ENCODE measurements around the gene IGFBP2. TPM values are rescaled to one million over a fixed set of nuclear protein-coding genes. Genes with fewer than 3 reads are reported as not detected.

Gene IGFBP2
- total RNA-seq, 1 experiment from 2014 or later, result 363 TPM

GRCh38 chr2:216594081-216594480 lies 39.1 kb upstream of the IGFBP2 start:
- Histone ChIP-seq H3K23me2 (ENCODE audit: insufficient read length, low read depth, low read length, poor library complexity, severe bottlenecking) (no peaks in the 10 kb centered on the region), H2AK5ac (ENCODE audit: insufficient read length, low read length) (no peak overlapping the region), H3K27ac (ENCODE audit: insufficient read length, low read depth, low read length) (no peak overlapping the region), H3K79me2 (ENCODE audit: insufficient read depth, low read length) (no peaks in the 10 kb centered on the region), H2BK120ac (ENCODE audit: low read depth, low read length, poor library complexity, severe bottlenecking) (no peak overlapping the region), H3T11ph (ENCODE audit: low read length) (no peak overlapping the region), H3K27me3 (ENCODE audit: insufficient read depth, low read length) (no peaks in the 10 kb centered on the region), H3K4me2 (ENCODE audit: insufficient read depth, insufficient read length, low read length) (no peak overlapping the region), H2AFZ (ENCODE audit: low read length) (no peak overlapping the region), H2BK12ac (ENCODE audit: insufficient read length, low read depth, low read length) (no peak overlapping the region), H3K9ac (ENCODE audit: extremely low read depth, insufficient read length, low read length) (no peak overlapping the region), H3K4ac (ENCODE audit: low read depth, low read length) (no peak overlapping the region), H3K23ac (ENCODE audit: insufficient read length, low read depth, low read length) (no peak overlapping the region), H4K8ac (replicated peaks; ENCODE audit: insufficient read length, low read depth, low read length) (no peak overlapping the region), H4K91ac (ENCODE audit: insufficient read length, low read depth, low read length) (no peak overlapping the region), H3K9me3 (ENCODE audit: control insufficient read depth, low read depth, low read length) (no peaks in the 10 kb centered on the region), H4K5ac (ENCODE audit: insufficient read length, low read depth, low read length) (no peak overlapping the region), H3K79me1 (ENCODE audit: insufficient read depth, low read depth, low read length, poor library complexity, severe bottlenecking) (no peaks in the 10 kb centered on the region), H3K4me1 (ENCODE audit: insufficient read depth, low read length) (no peaks in the 10 kb centered on the region; the same call in 1 of the 2 replicates), H3K14ac (ENCODE audit: insufficient read depth, low read length) (no peak overlapping the region), H4K20me1 (ENCODE audit: control insufficient read depth, insufficient read depth, insufficient read length) (no peaks in the 10 kb centered on the region), H3K56ac (ENCODE audit: insufficient read length, low read depth, low read length) (no peak overlapping the region), H2BK20ac (ENCODE audit: low read depth, low read length, poor library complexity, severe bottlenecking) (no peak overlapping the region), H2BK15ac (ENCODE audit: low read depth, low read length) (no peak overlapping the region), H2BK5ac (ENCODE audit: insufficient read length, low read length) (no peak overlapping the region), H3K18ac (ENCODE audit: insufficient read length, low read depth, low read length) (no peak overlapping the region)
- H3K27ac Mint-ChIP-seq, result no peak overlapping the region
- DNase-seq, result no peak
- no peaks in the 10 kb centered on the region for H3K27me3 Mint-ChIP-seq (ENCODE audit: low read depth)
- H3K4me1 Mint-ChIP-seq, result peaks cover 29 to 35% of the 10 kb centered on the region in 2 experiments
- no peaks in the 10 kb centered on the region for H3K36me3 Mint-ChIP-seq (ENCODE audit: insufficient read depth in 1 of 3, low read depth in 3 of 3)
- no peak overlapping the region for H3K4me3 Mint-ChIP-seq
- TF ChIP-seq, protein P1, sequence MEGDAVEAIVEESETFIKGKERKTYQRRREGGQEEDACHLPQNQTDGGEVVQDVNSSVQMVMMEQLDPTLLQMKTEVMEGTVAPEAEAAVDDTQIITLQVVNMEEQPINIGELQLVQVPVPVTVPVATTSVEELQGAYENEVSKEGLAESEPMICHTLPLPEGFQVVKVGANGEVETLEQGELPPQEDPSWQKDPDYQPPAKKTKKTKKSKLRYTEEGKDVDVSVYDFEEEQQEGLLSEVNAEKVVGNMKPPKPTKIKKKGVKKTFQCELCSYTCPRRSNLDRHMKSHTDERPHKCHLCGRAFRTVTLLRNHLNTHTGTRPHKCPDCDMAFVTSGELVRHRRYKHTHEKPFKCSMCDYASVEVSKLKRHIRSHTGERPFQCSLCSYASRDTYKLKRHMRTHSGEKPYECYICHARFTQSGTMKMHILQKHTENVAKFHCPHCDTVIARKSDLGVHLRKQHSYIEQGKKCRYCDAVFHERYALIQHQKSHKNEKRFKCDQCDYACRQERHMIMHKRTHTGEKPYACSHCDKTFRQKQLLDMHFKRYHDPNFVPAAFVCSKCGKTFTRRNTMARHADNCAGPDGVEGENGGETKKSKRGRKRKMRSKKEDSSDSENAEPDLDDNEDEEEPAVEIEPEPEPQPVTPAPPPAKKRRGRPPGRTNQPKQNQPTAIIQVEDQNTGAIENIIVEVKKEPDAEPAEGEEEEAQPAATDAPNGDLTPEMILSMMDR (conservative IDR thresholded peaks at IDR 0.05), result no peak
- H3K9me3 Mint-ChIP-seq, result no peaks in the 10 kb centered on the region
- no CpG with 5 or more reads among the region's 1 CpG for WGBS (ENCODE audit: extremely low coverage, insufficient read length, low lambda C conversion rate)
